Stomach (tissue), 4 donors: ENCODE data around the gene EHD1.

ENCODE experiments used
- CTCF ChIP-seq, 7 experiments: fragments of 450-650 bp in 4 of 7; fragments of 200-600 bp in 3 of 7; sonication (generic) in 3 of 7; IDR thresholded peaks; one replicate each; pipeline ENCODE4 v1.5.1; 2016 to 2019; ENCODE audit warnings: antibody characterized with exemption in 7 of 7, control low read depth in 2 of 7, mild to moderate bottlenecking in 1 of 7
- EP300 ChIP-seq: sonication (generic); formaldehyde crosslinking; IDR thresholded peaks from one replicate; pipeline ENCODE4 v1.6.1; 2017; ENCODE audit warnings: antibody characterized with exemption

- TF ChIP-seq EP300 (no peak), CTCF (IDR thresholded peaks at IDR 0.05) (no peak)
Measured at GRCh38 chr11:64805481-64805880, 72.9 kb downstream of the EHD1 start.
